Astrocyte of the cerebellum (primary cell): ENCODE data around the gene RND1.
"Not testable (repeated sequence)": the region's sequence is repeated elsewhere in the genome, so short reads cannot be mapped to it uniquely, and the experiment has no call there.

Experiments used
- DNase-seq: peaks from one replicate; pipeline ENCODE4 v3.0.0-alpha.2; 2011; ENCODE audit warnings: low read depth
- H3K4me3 ChIP-seq: 2 replicates; pipeline ENCODE4 v1.5.1; 2011; ENCODE audit warnings: mild to moderate bottlenecking, low read depth, low read length, moderate library complexity
- in situ Hi-C: cut with HindIII; loops from 2 replicates; pipeline ENCODE4 v1.10.0; 2017; ENCODE audit warnings: low sequenced_read_pairs
- TF ChIP-seq, protein P1 (sequence below): IDR thresholded peaks from 2 replicates; pipeline ENCODE4 v1.5.1; 2012; ENCODE audit warnings: low read length, low read depth, moderate library complexity, mild to moderate bottlenecking; ENCODE audit errors: missing control alignments

Gene RND1

DNA sequence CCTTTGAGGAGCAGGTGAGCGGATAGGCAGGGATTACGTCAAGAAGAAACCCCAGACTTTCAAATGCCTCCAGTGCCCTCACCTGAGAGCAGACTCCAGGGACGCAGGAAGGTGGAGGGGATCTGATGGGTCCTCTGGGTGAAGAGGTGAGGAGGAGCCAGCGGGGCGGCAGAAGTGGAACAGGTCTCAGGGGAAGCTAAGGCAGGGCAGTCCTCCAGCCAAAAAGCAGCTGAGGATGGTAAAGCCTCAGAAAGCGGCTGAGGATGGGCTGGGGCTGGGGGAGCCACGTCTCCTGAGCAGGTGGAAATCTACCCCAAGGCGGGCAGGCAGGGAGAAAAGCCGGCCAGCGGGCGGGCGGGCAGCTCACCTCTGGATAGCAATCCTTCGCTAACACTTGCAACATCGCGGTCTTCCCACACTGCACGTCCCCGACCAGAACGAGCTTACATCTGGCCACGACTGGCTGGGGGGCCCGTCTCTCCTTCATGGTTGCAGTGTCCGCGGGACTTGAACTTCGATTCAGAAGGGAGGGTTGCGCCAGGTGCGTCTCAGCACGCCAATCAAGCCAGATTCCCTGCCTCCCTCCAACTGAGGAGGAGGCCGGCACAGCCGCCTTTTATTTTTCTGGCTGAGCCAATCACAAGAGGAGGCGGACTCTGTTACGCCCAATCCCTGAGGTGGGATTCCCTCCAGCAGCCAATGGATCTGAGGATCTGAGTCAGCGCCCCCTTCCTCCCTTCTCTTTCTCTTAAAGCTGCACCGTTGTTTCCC, at the start of gene RND1:
Gene RND1, minus strand, starts transcription at position 590 of the 771 bp plus-strand sequence. Its CDS starts 103 bp downstream, at position 487.
- TF ChIP-seq, protein P1, sequence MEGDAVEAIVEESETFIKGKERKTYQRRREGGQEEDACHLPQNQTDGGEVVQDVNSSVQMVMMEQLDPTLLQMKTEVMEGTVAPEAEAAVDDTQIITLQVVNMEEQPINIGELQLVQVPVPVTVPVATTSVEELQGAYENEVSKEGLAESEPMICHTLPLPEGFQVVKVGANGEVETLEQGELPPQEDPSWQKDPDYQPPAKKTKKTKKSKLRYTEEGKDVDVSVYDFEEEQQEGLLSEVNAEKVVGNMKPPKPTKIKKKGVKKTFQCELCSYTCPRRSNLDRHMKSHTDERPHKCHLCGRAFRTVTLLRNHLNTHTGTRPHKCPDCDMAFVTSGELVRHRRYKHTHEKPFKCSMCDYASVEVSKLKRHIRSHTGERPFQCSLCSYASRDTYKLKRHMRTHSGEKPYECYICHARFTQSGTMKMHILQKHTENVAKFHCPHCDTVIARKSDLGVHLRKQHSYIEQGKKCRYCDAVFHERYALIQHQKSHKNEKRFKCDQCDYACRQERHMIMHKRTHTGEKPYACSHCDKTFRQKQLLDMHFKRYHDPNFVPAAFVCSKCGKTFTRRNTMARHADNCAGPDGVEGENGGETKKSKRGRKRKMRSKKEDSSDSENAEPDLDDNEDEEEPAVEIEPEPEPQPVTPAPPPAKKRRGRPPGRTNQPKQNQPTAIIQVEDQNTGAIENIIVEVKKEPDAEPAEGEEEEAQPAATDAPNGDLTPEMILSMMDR, result peak; percentile 28
- in situ Hi-C loops, result no loop called here
- peak within 1 kb of the TSS; percentile 48 for H3K4me3 ChIP-seq
- peak; percentile 81 for DNase-seq

DNA sequence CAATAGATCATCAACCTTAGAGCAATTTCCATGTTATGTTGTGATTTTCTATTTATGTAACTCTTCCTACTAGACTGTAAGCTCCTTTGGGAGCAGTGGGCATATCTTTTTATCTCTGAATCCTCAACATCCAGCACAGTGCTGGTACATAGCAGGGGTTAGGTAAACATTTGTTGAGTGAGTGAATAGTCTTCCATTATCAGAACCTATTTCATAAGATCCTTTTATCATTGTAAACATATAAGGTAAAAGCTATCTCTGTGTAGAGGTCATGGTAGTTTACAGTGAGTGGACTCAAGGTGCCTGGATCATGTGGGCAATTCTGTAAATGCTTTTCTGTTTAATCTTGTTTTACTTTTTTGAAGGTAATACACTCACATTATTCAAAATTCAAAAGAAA, 44.5 kb upstream of the RND1 start:
- H3K4me3 ChIP-seq, result no peak overlapping the region
- TF ChIP-seq, protein P1, result no peak
- in situ Hi-C loops, result no loop called here
- DNase-seq, result no peak

GRCh38 chr12:48909698-48910097, 44.0 kb upstream of the RND1 start:
- in situ Hi-C loops, H3K4me3 ChIP-seq, DNase-seq: not testable (repeated sequence)

- no peak for DNase-seq
- in situ Hi-C loops, result no loop called here
- TF ChIP-seq, protein P1, result no peak
Measured at GRCh38 chr12:48907245-48907644, 41.6 kb upstream of the RND1 start.

GRCh38 chr12:48903982-48904411, 38.3 kb upstream of the RND1 start:
- H3K4me3 ChIP-seq, result peak overlapping the region; percentile 46
- TF ChIP-seq, protein P1, result peak; percentile 77
- DNase-seq, result peak; percentile 63
- in situ Hi-C loops, result no loop called here

More at GRCh38 chr12:48907245-48907644, 41.6 kb upstream of the RND1 start:
- no peak overlapping the region for H3K4me3 ChIP-seq

DNA sequence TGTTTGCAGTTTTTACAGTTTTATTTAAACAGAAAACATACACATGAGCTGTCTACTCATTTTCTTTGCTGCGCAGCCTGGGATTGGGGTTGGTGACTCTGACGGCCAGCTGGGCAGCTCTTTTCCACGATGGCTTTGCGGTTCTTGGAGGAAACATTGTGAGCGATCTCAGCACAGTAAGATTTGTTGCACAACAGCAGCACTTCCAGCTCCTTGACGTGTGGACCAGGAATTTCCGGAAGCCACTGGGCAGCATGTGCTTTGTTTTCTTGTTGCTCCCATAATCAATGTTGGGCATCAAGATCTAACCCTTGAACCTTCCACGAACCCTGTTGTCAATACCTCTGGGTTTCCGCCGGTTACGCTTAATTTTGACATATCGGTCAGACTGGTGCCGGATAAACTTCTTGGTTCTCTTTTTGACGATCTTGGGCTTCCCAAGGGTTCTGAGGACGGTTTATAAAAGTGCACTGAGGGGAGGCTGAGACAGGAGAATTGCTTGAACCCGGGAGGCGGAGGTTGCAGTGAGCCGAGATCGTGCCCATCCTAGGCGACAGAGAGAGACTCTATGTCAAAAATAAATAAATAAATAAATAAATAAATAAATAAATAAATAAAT, 37.8 kb upstream of the RND1 start:
- in situ Hi-C loops, result no loop called here
- no peak overlapping the region for H3K4me3 ChIP-seq
- TF ChIP-seq, protein P1, result no peak

GRCh38 chr12:48901278-48901677, 35.6 kb upstream of the RND1 start:
- no peak for DNase-seq
- H3K4me3 ChIP-seq, result no peak overlapping the region
- TF ChIP-seq, protein P1, result no peak
- in situ Hi-C loops, result no loop called here

More for the DNA sequence above, 37.8 kb upstream of the RND1 start:
- no peak for DNase-seq
